Panc1 (cell line): ENCODE data around the gene ALDH4A1. TPM values are rescaled to one million over a fixed set of nuclear protein-coding genes. Genes with fewer than 3 reads are reported as not detected.

ENCODE experiments used
- ATAC-seq: fragments of 200-7000 bp; cut with Tn5 transposase; 2 replicates; pipeline ENCODE4 v1.9.1; 2020; ENCODE audit warnings: mild to moderate bottlenecking, moderate library complexity
- BruUV-seq: library from RNA; stranded (reverse); fragments of 400-500 nt; replicated peaks from 2 replicates; lab custom pipeline; 2021; lab: Mats Ljungman, UMichigan
- CTCF ChIA-PET: fragments of 300-600 bp; sonication (Branson Sonifier 250); formaldehyde crosslinking; loops from one replicate; lab custom pipeline; 2022; ENCODE audit warnings: antibody characterized with exemption; lab: Charles Lee
- POLR2A ChIA-PET: fragments of 300-600 bp; sonication (Branson Sonifier 250); formaldehyde crosslinking; loops from one replicate; lab custom pipeline; 2022; ENCODE audit warnings: antibody characterized with exemption; lab: Charles Lee
- DNase-seq: peaks from one replicate; pipeline ENCODE4 v3.0.0-alpha.2; 2010; ENCODE audit warnings: low read depth, low spot score
- H3K27ac ChIP-seq: 2 replicates; pipeline ENCODE4 v1.5.1; 2011; ENCODE audit warnings: mild to moderate bottlenecking, low read length, inconsistent platforms
- H3K27me3 ChIP-seq: fragments of 200-500 bp; sonication (Bioruptor generic); 2 replicates; pipeline ENCODE4 v1.6.0; 2014; ENCODE audit warnings: low read length, inconsistent platforms; ENCODE audit not compliant: control insufficient read depth, insufficient read depth
- H3K36me3 ChIP-seq: fragments of 200-500 bp; sonication (Bioruptor generic); 2 replicates; pipeline ENCODE4 v1.5.1; 2014; ENCODE audit warnings: inconsistent platforms, mild to moderate bottlenecking, low read length, moderate library complexity; ENCODE audit not compliant: control insufficient read depth, insufficient read depth
- H3K4me1 ChIP-seq: 2 replicates; pipeline ENCODE4 v1.5.1; 2011; ENCODE audit warnings: inconsistent platforms, mild to moderate bottlenecking, low read length, moderate library complexity; ENCODE audit not compliant: control insufficient read depth, insufficient read depth
- H3K4me3 ChIP-seq, 2 experiments: 2 replicates each; pipeline ENCODE4 v1.5.1; 2011 to 2012; ENCODE audit warnings: low read depth in 2 of 2, low read length in 2 of 2, mild to moderate bottlenecking in 2 of 2, inconsistent platforms in 1 of 2, moderate library complexity in 1 of 2
- H3K9me3 ChIP-seq: fragments of 200-500 bp; sonication (Bioruptor generic); 2 replicates; pipeline ENCODE4 v1.5.1; 2014; ENCODE audit warnings: low read depth, mild to moderate bottlenecking, inconsistent platforms, low read length, moderate library complexity; ENCODE audit not compliant: control insufficient read depth, insufficient read depth
- POLR2AphosphoS5 ChIP-seq: IDR thresholded peaks from 2 replicates; pipeline ENCODE4 v1.6.1; 2012; ENCODE audit warnings: mild to moderate bottlenecking, low read depth, low read length, moderate library complexity
- REST ChIP-seq, 2 experiments: IDR thresholded peaks; 2 replicates each; pipeline ENCODE4 v1.6.1; 2011 to 2012; ENCODE audit warnings: low read depth in 2 of 2, control low read depth in 1 of 2, low read length in 1 of 2, mild to moderate bottlenecking in 1 of 2, moderate library complexity in 1 of 2; ENCODE audit not compliant: insufficient read depth in 1 of 2
- SIN3A ChIP-seq: IDR thresholded peaks from 2 replicates; pipeline ENCODE4 v1.6.1; 2012; ENCODE audit warnings: low read depth, mild to moderate bottlenecking, low read length, moderate library complexity, borderline replicate concordance; ENCODE audit not compliant: insufficient read depth
- TCF7L2 ChIP-seq: IDR thresholded peaks from 2 replicates; pipeline ENCODE4 v1.6.1; 2011; ENCODE audit warnings: mild to moderate bottlenecking, low read depth, low read length, inconsistent platforms
- in situ Hi-C: cut with HindIII; loops from 2 replicates; pipeline ENCODE4 v1.10.0; 2016; ENCODE audit warnings: low sequenced_read_pairs, low pct_unique_long_range_greater_than_20kb
- intact Hi-C: fragments of 100-400 bp; cut with micrococcal nuclease; formaldehyde crosslinking; loops from one replicate; pipeline ENCODE4 v1.10.0; 2022; ENCODE audit not compliant: unreplicated experiment
- total RNA-seq: library from RNA; stranded (reverse); gene quantifications from one replicate; pipeline ENCODE4 v1.2.1, GENCODE V29; 2021; ENCODE audit not compliant: unreplicated experiment
- TF ChIP-seq, protein P1 (sequence below): fragments of 450-650 bp; IDR thresholded peaks from 2 replicates; pipeline ENCODE4 v1.5.1; 2017; ENCODE audit warnings: mild to moderate bottlenecking

The ALDH4A1 gene
- total RNA-seq, 1 experiment from 2014 or later, result 21.7 TPM

- Histone ChIP-seq H3K4me1 (peaks cover 52% of the 10 kb centered on the region), H3K9me3 (no peaks in the 10 kb centered on the region), H3K4me3 (no peak overlapping the region), H3K36me3 (peaks cover 2% of the 10 kb centered on the region; the same call in 1 of the 2 replicates), H3K27ac (peak overlapping the region; percentile 80), H3K27me3 (no peaks in the 10 kb centered on the region)
- in situ Hi-C loops (no loop called here), intact Hi-C loops (no loop called here)
- POLR2A ChIA-PET, result interaction anchor here (1.0 kb wide), 1 partner anchor 175 kb away, joined by 3 read pairs; no protein-coding TSS in a partner anchor
- TF ChIP-seq TCF7L2 (no peak), REST (IDR thresholded peaks at IDR 0.05; ENCODE audit: insufficient read depth in 1 of 2, low read depth in 2 of 2, low read length in 1 of 2) (no peak), SIN3A (no peak), POLR2AphosphoS5 (no peak)
- TF ChIP-seq, protein P1, sequence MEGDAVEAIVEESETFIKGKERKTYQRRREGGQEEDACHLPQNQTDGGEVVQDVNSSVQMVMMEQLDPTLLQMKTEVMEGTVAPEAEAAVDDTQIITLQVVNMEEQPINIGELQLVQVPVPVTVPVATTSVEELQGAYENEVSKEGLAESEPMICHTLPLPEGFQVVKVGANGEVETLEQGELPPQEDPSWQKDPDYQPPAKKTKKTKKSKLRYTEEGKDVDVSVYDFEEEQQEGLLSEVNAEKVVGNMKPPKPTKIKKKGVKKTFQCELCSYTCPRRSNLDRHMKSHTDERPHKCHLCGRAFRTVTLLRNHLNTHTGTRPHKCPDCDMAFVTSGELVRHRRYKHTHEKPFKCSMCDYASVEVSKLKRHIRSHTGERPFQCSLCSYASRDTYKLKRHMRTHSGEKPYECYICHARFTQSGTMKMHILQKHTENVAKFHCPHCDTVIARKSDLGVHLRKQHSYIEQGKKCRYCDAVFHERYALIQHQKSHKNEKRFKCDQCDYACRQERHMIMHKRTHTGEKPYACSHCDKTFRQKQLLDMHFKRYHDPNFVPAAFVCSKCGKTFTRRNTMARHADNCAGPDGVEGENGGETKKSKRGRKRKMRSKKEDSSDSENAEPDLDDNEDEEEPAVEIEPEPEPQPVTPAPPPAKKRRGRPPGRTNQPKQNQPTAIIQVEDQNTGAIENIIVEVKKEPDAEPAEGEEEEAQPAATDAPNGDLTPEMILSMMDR, result no peak
- ATAC-seq (0 out of 2 replicates have a peak, but pooled peaks have one; percentile 4), DNase-seq (no peak)
- CTCF ChIA-PET, result interaction anchor here (0.7 to 1.0 kb wide), 2 partner anchors 9 to 15 kb away, joined by 3 to 4 read pairs; no protein-coding TSS in a partner anchor
- BruUV-seq, result no TSS peak
Observed at GRCh38 chr1:18922319-18922726, 20.0 kb upstream of the ALDH4A1 start.

DNA sequence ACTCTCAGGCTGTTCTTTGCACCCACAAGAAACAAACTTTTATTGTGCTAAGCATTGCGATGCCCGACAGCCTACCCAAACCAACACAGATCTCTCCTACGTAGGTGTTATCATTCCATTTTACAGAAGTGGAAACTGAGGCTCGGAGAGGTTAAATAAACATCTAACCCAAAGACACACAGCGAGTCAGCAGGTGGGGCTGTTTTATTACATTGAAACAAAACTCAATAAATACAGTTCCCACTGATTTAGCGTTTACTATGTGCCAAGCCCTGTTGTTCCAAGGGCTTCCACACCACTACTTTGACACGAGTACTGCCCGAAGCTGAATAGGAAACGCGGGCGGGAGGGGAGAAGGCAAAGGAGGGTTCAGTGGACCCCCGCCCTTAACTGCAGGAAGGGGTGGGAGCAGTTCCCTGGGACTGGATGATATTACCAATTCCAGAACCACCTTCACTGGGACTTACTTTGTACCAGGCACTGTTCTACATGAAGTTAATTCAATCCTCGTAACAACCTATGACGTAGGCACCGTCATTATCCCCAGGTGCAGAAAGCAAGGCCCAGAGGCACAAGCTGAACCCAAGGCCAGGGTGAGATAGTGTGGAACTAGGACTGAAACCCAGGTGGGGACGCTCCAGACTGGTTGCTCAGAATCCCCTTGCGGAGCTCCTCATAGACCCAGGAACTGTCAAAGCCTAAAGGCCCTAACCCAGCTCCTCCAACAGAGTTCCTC is 19.3 kb upstream of the ALDH4A1 start:
- DNase-seq (no peak), ATAC-seq (no peak)
- Histone ChIP-seq H3K36me3 (peaks cover 2% of the 10 kb centered on the region; the same call in 1 of the 2 replicates), H3K27me3 (no peaks in the 10 kb centered on the region), H3K4me3 (no peak overlapping the region), H3K4me1 (peaks cover 46% of the 10 kb centered on the region), H3K27ac (peak overlapping the region; percentile 80), H3K9me3 (no peaks in the 10 kb centered on the region)
- POLR2A ChIA-PET, result interaction anchor here (1.0 kb wide), 1 partner anchor 176 kb away, joined by 3 read pairs; no protein-coding TSS in a partner anchor
- in situ Hi-C loops, result no loop called here
- BruUV-seq, result no TSS peak
- CTCF ChIA-PET, result interaction anchor here (0.7 to 1.3 kb wide), 5 partner anchors 8 to 51 kb away, joined by 3 to 5 read pairs (median 3); no protein-coding TSS in a partner anchor
- intact Hi-C loops, result no loop called here
- TF ChIP-seq, protein P1, result no peak
- no peak for TF ChIP-seq SIN3A
- TF ChIP-seq TCF7L2, result no peak
- TF ChIP-seq POLR2AphosphoS5, result no peak
- TF ChIP-seq REST (IDR thresholded peaks at IDR 0.05; ENCODE audit: insufficient read depth in 1 of 2, low read depth in 2 of 2, low read length in 1 of 2), result no peak
